Body of pancreas (tissue), 4 donors: ENCODE data around the gene ATRN.

Experiments
- CTCF ChIP-seq, 7 experiments: fragments of 450-650 bp in 4 of 7; fragments of 200-600 bp in 3 of 7; sonication (generic) in 3 of 7; IDR thresholded peaks; one replicate each; pipeline ENCODE4 v1.5.1; 2016 to 2019; ENCODE audit warnings: antibody characterized with exemption in 7 of 7
- POLR2A ChIP-seq, 3 donors: fragments of 450-650 bp; IDR thresholded peaks; one replicate each; pipeline ENCODE4 v1.6.1; 2016; ENCODE audit warnings: antibody characterized with exemption in 3 of 3, mild to moderate bottlenecking in 2 of 3

- TF ChIP-seq CTCF (IDR thresholded peaks at IDR 0.05) (no peak), POLR2A (IDR thresholded peaks at IDR 0.05) (no peak)
Observed at GRCh38 chr20:3661814-3662665, 191.2 kb downstream of the ATRN start.
